HEK293 (cell line): ENCODE data around the gene STARD13.

Experiments used
- CTCF ChIA-PET: fragments of 350-600 bp; formaldehyde crosslinking; extraction: SDS; loops from one replicate; lab custom pipeline; 2021; ENCODE audit warnings: antibody characterized with exemption; lab: Yijun Ruan, JAX
- POLR2A ChIA-PET: fragments of 300-600 bp; formaldehyde crosslinking; extraction: SDS; loops from one replicate; lab custom pipeline; 2020; ENCODE audit warnings: antibody characterized with exemption, inconsistent platforms; lab: Yijun Ruan, JAX
- H3K27ac ChIP-seq: fragments of 200-500 bp; sonication (Bioruptor generic); 2 replicates; pipeline ENCODE4 v1.5.1; 2014; ENCODE audit warnings: low read depth, low read length, control low read depth, inconsistent platforms; ENCODE audit errors: extremely low read depth
- H3K36me3 ChIP-seq, 2 experiments: fragments of 200-500 bp in 1 of 2; sonication (Bioruptor generic) in 1 of 2; 1 replicate in 1 of 2; 2 replicates in 1 of 2; pipeline ENCODE4 v1.5.1; 2014 to 2017; ENCODE audit warnings: inconsistent platforms in 2 of 2, low read length in 2 of 2; ENCODE audit not compliant: control insufficient read depth in 2 of 2, insufficient read depth in 1 of 2
- H3K4me1 ChIP-seq: fragments of 200-500 bp; sonication (Bioruptor generic); 2 replicates; pipeline ENCODE4 v1.5.1; 2014; ENCODE audit warnings: mild to moderate bottlenecking, low read length, inconsistent platforms; ENCODE audit not compliant: control insufficient read depth, insufficient read depth
- H3K4me3 ChIP-seq: 2 replicates; pipeline ENCODE4 v1.5.1; 2011; ENCODE audit warnings: low read depth, mild to moderate bottlenecking, control low read depth, low read length, moderate library complexity
- H3K9me3 ChIP-seq: fragments of 200-500 bp; sonication (Bioruptor generic); 2 replicates; pipeline ENCODE4 v1.5.1; 2014; ENCODE audit warnings: low read depth, low read length, inconsistent platforms; ENCODE audit not compliant: control insufficient read depth, insufficient read depth
- AEBP2 ChIP-seq: fragments of 450-650 bp; formaldehyde crosslinking; IDR thresholded peaks from 2 replicates; pipeline ENCODE4 v1.5.1; 2016; ENCODE audit warnings: missing biosample characterization, missing genetic modification characterization, borderline replicate concordance
- ATF2 ChIP-seq: fragments of 450-650 bp; formaldehyde crosslinking; IDR thresholded peaks from 2 replicates; pipeline ENCODE4 v1.5.1; 2016; ENCODE audit warnings: missing biosample characterization, missing genetic modification characterization, low read depth
- EGR2 ChIP-seq: fragments of 450-650 bp; formaldehyde crosslinking; IDR thresholded peaks from 2 replicates; pipeline ENCODE4 v1.5.1; 2016; ENCODE audit warnings: low read depth, missing biosample characterization, missing genetic modification characterization
- KLF7 ChIP-seq: fragments of 450-650 bp; formaldehyde crosslinking; IDR thresholded peaks from 2 replicates; pipeline ENCODE4 v1.5.1; 2016; ENCODE audit warnings: missing biosample characterization, missing genetic modification characterization, borderline replicate concordance
- KLF9 ChIP-seq: fragments of 450-650 bp; formaldehyde crosslinking; IDR thresholded peaks from 2 replicates; pipeline ENCODE4 v1.5.1; 2016; ENCODE audit warnings: missing biosample characterization, missing genetic modification characterization, low read depth
- SCRT2 ChIP-seq: fragments of 450-650 bp; formaldehyde crosslinking; IDR thresholded peaks from 2 replicates; pipeline ENCODE4 v1.5.1; 2016; ENCODE audit warnings: missing biosample characterization, missing genetic modification characterization
- TSHZ1 ChIP-seq: fragments of 450-650 bp; formaldehyde crosslinking; IDR thresholded peaks from 2 replicates; pipeline ENCODE4 v1.5.1; 2016; ENCODE audit warnings: missing biosample characterization, missing genetic modification characterization, borderline replicate concordance
- YY1 ChIP-seq: fragments of 450-650 bp; formaldehyde crosslinking; IDR thresholded peaks from 2 replicates; pipeline ENCODE4 v1.5.1; 2018; ENCODE audit warnings: missing biosample characterization, missing genetic modification characterization
- ZBTB17 ChIP-seq: fragments of 450-650 bp; formaldehyde crosslinking; IDR thresholded peaks from 2 replicates; pipeline ENCODE4 v1.5.1; 2016; ENCODE audit warnings: missing biosample characterization, missing genetic modification characterization
- ZNF114 ChIP-seq: fragments of 450-650 bp; formaldehyde crosslinking; IDR thresholded peaks from 2 replicates; pipeline ENCODE4 v1.5.0; 2017; ENCODE audit warnings: missing biosample characterization, missing genetic modification characterization
- ZNF157 ChIP-seq: fragments of 450-650 bp; formaldehyde crosslinking; IDR thresholded peaks from 2 replicates; pipeline ENCODE4 v1.5.1; 2016; ENCODE audit warnings: missing biosample characterization, missing genetic modification characterization
- ZNF184 ChIP-seq: fragments of 450-650 bp; IDR thresholded peaks from 2 replicates; pipeline ENCODE4 v1.5.1; 2018; ENCODE audit warnings: missing biosample characterization, mild to moderate bottlenecking, missing genetic modification characterization
- ZNF221 ChIP-seq: fragments of 450-650 bp; formaldehyde crosslinking; IDR thresholded peaks from 2 replicates; pipeline ENCODE4 v1.5.1; 2017; ENCODE audit warnings: missing biosample characterization, missing genetic modification characterization, borderline replicate concordance
- ZNF24 ChIP-seq: fragments of 450-650 bp; formaldehyde crosslinking; IDR thresholded peaks from 2 replicates; pipeline ENCODE4 v1.5.1; 2016; ENCODE audit warnings: missing biosample characterization, missing genetic modification characterization
- ZNF394 ChIP-seq: fragments of 450-650 bp; formaldehyde crosslinking; IDR thresholded peaks from 2 replicates; pipeline ENCODE4 v1.5.1; 2016; ENCODE audit warnings: missing biosample characterization, missing genetic modification characterization, mild to moderate bottlenecking, moderate library complexity, borderline replicate concordance
- ZNF426 ChIP-seq: fragments of 450-650 bp; formaldehyde crosslinking; IDR thresholded peaks from 2 replicates; pipeline ENCODE4 v1.5.1; 2017; ENCODE audit warnings: missing biosample characterization, missing genetic modification characterization, mild to moderate bottlenecking, inconsistent platforms, moderate library complexity
- ZNF544 ChIP-seq: fragments of 450-650 bp; formaldehyde crosslinking; IDR thresholded peaks from 2 replicates; pipeline ENCODE4 v1.5.0; 2017; ENCODE audit warnings: missing biosample characterization, missing genetic modification characterization
- ZNF549 ChIP-seq: fragments of 450-650 bp; IDR thresholded peaks from 2 replicates; pipeline ENCODE4 v1.5.1; 2018; ENCODE audit warnings: missing biosample characterization, missing genetic modification characterization, mild to moderate bottlenecking, inconsistent platforms, moderate library complexity
- ZNF645 ChIP-seq: fragments of 450-650 bp; formaldehyde crosslinking; IDR thresholded peaks from 2 replicates; pipeline ENCODE4; 2016; ENCODE audit warnings: missing biosample characterization, missing genetic modification characterization
- ZNF768 ChIP-seq: fragments of 450-650 bp; formaldehyde crosslinking; IDR thresholded peaks from 2 replicates; pipeline ENCODE4 v1.5.1; 2018; ENCODE audit warnings: missing biosample characterization, mild to moderate bottlenecking, missing genetic modification characterization
- ZNF776 ChIP-seq: fragments of 450-650 bp; formaldehyde crosslinking; IDR thresholded peaks from 2 replicates; pipeline ENCODE4 v1.5.0; 2017; ENCODE audit warnings: missing biosample characterization, missing genetic modification characterization, borderline replicate concordance

Gene STARD13

GRCh38 chr13:33256148-33256840 lies 29.3 kb downstream of the STARD13 start:
- no peak for TF ChIP-seq ZNF544
- TF ChIP-seq ZNF24 (tag by site-specific recombination): no peak
- TF ChIP-seq ZNF549 (tag by site-specific recombination): no peak
- TF ChIP-seq, all 188 proteins: peak for 0
- ChIA-PET POLR2A (no interaction called here), CTCF (no interaction called here)
- Histone ChIP-seq H3K4me3 (no peak overlapping the region), H3K9me3 (no peaks in the 10 kb centered on the region), H3K36me3 (no peaks in the 10 kb centered on the region), H3K4me1 (no peaks in the 10 kb centered on the region), H3K27ac (no peak overlapping the region)

- POLR2A ChIA-PET: no interaction called here
- H3K9me3 ChIP-seq: no peaks in the 10 kb centered on the region
- H3K36me3 ChIP-seq: no peaks in the 10 kb centered on the region
- no peak overlapping the region for H3K27ac ChIP-seq
- no peak overlapping the region for H3K4me3 ChIP-seq
- CTCF ChIA-PET: interaction anchor here (0.5 to 1.0 kb wide), 2 partner anchors 25 to 71 kb away, joined by 3 read pairs; no protein-coding TSS in a partner anchor
- TF ChIP-seq ZNF221 (tag by site-specific recombination) (no peak), SCRT2 (tag by site-specific recombination) (no peak), ZNF157 (no peak), ZNF394 (no peak), TSHZ1 (tag by site-specific recombination) (no peak), ZNF114 (tag by site-specific recombination) (no peak), ZNF645 (tag by site-specific recombination) (no peak), YY1 (tag by site-specific recombination) (no peak), ZNF776 (tag by site-specific recombination) (no peak), ZBTB17 (tag by site-specific recombination) (no peak), ZNF184 (tag by site-specific recombination) (no peak), AEBP2 (tag by site-specific recombination) (no peak), ZNF768 (tag by site-specific recombination) (no peak), ATF2 (no peak), ZNF426 (no peak), KLF9 (no peak), EGR2 (tag by site-specific recombination) (no peak), KLF7 (tag by site-specific recombination) (no peak)
- H3K4me1 ChIP-seq: no peaks in the 10 kb centered on the region
Observed at GRCh38 chr13:33252135-33252534, 33.4 kb downstream of the STARD13 start.
